SIG-M5 (cell line): ENCODE measurements around the gene CCT3.

Experiments used
- DNase-seq: peaks from one replicate; lab custom pipeline; 2025; lab: John Stamatoyannopoulos, UW

CCT3 gene

DNA sequence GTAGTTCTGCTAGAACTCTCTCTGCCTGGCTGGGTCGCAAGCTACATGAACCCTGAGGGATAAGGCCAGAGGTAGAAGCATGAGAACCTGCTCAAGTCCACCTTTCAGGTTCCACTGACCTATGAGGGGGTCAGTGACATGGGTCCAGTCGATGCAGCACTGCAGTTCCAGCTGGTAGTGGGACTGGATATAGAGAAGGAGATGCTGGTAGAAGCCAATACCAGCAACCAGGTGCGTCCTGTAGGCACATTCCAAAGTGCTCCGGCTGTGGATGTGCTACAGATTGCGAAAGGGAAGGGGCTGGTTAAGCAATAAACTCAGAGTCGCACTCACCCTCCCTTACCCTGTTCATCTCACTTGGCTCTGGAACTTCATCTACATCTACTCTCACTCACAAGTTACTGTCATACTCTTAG, 61.1 kb downstream of the CCT3 start:
- DNase-seq = no peak

- no peak for DNase-seq
Measured at GRCh38 chr1:156276532-156276931, 61.6 kb downstream of the CCT3 start.

- DNase-seq = no peak
Measured at GRCh38 chr1:156270314-156270713, 67.8 kb downstream of the CCT3 start.

GRCh38 chr1:156268336-156268735, 69.8 kb downstream of the CCT3 start:
- no peak for DNase-seq

GRCh38 chr1:156266051-156266450, 72.0 kb downstream of the CCT3 start:
- no peak for DNase-seq

- no peak for DNase-seq
Measured at GRCh38 chr1:156263288-156263655, 74.8 kb downstream of the CCT3 start.

DNA sequence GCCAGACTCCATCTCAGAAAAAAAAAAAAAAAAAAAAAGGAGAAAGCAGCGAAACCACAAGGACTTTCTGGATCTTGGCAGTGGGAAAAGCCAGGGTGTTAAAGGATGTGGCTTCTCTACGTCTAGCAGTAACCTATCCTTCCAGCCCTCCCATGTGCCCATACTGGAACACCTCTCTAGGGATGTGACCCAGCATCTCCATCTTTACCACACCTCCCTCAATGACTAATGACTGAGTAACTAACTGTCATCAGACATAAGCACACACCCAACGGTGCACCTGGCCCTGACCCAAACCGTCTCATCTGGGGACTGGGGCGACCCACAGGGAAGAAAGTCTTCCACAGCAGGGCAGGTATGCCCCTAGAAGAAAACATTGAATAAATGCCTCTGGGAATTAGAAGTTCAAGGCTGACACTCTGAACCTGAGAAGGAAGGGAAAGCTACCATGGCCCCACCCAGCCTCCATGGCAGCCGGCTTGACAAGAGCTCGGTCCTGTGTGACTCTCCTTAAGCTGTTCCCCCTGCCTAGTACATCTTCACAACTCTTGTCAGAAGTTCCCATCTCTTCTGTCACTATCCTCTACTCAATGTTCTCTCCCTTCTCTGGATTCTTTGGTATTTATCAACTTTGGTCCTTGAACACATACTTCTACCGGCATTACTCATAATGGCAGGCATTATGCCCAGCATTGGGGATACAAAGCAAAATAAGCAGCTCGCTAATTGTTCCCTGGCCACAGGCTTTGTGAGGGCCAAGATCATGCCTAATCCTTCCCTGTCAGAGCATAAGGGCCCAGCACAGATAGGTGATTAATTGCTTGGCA, 75.4 kb downstream of the CCT3 start:
- DNase-seq = no peak

DNA sequence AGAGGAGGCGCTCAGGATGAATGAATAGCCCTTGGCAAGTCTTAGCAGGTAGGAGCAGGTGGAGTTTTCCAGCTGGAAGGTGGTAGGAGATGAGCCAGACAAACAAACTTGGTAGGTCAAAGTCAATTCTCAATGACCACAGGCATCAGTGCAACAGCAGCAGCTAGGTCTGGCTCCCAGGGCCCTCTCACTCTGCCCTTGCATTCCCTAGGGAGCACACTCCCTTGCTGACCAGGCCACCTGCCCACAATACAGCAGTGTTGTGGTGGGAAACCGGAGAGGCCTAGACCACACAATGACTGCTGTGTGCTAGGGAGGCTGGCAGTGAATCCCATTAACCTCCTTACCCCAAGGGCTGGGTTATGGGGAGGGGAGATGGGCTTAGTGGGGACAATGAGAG, 77.2 kb downstream of the CCT3 start:
- DNase-seq = no peak

- no peak for DNase-seq
Measured at GRCh38 chr1:156259805-156260204, 78.3 kb downstream of the CCT3 start.
